HepG2 (cell line): ENCODE results near the gene KLC4. TPM values are rescaled to one million over a fixed set of nuclear protein-coding genes. Genes with fewer than 3 reads are reported as not detected.
A peak's percentile ranks its signal among the peaks of the same experiment; 100 is the strongest.

Experiments used
- AKAP8 ChIP-seq: sonication (generic); formaldehyde crosslinking; IDR thresholded peaks from 2 replicates; pipeline ENCODE4 v1.5.1; 2020; ENCODE audit warnings: mild to moderate bottlenecking, missing genetic modification reagents
- ATRX ChIP-seq: sonication (generic); formaldehyde crosslinking; IDR thresholded peaks from 2 replicates; pipeline ENCODE4 v1.4.0; 2020; ENCODE audit warnings: missing genetic modification reagents, borderline replicate concordance
- FOXC1 ChIP-seq: sonication (generic); formaldehyde crosslinking; IDR thresholded peaks from 2 replicates; pipeline ENCODE4 v1.8.0; 2022; ENCODE audit warnings: mild to moderate bottlenecking, missing genetic modification reagents, borderline replicate concordance
- KDM4B ChIP-seq: sonication (generic); formaldehyde crosslinking; IDR thresholded peaks from 2 replicates; pipeline ENCODE4 v1.4.0; 2020; ENCODE audit warnings: missing genetic modification reagents
- MEF2D ChIP-seq: sonication (generic); formaldehyde crosslinking; IDR thresholded peaks from 2 replicates; pipeline ENCODE4 v1.5.1; 2020; ENCODE audit warnings: mild to moderate bottlenecking, missing genetic modification reagents
- RAD51 ChIP-seq: fragments of 450-650 bp; IDR thresholded peaks from 2 replicates; pipeline ENCODE4 v1.6.1; 2016; ENCODE audit warnings: borderline replicate concordance
- SAP130 ChIP-seq: IDR thresholded peaks from 2 replicates; pipeline ENCODE4 v1.6.1; 2016; ENCODE audit warnings: low read depth
- SMARCE1 ChIP-seq: fragments of 450-650 bp; IDR thresholded peaks from 2 replicates; pipeline ENCODE4 v1.6.1; 2017; ENCODE audit warnings: borderline replicate concordance
- SUZ12 ChIP-seq: fragments of 150-350 bp; IDR thresholded peaks from 2 replicates; pipeline ENCODE4 v1.6.1; 2014; ENCODE audit warnings: low read depth, low read length
- TEAD3 ChIP-seq: optimal IDR thresholded peaks from 2 replicates; pipeline ENCODE3; 2016; ENCODE audit warnings: borderline replicate concordance
- XRCC5 ChIP-seq: fragments of 200-400 bp; formaldehyde crosslinking; optimal IDR thresholded peaks from 2 replicates; pipeline ENCODE3; 2017; ENCODE audit warnings: mild to moderate bottlenecking, low read length
- ZNF263 ChIP-seq: sonication (generic); formaldehyde crosslinking; IDR thresholded peaks from 2 replicates; pipeline ENCODE4 v1.4.0; 2020; ENCODE audit warnings: missing genetic modification reagents
- ZNF282 ChIP-seq: fragments of 450-650 bp; IDR thresholded peaks from 2 replicates; pipeline ENCODE4 v1.6.1; 2018; ENCODE audit not compliant: partially characterized antibody
- ZNF781 ChIP-seq: sonication (generic); formaldehyde crosslinking; IDR thresholded peaks from 2 replicates; pipeline ENCODE4 v1.5.1; 2020; ENCODE audit warnings: borderline replicate concordance, mild to moderate bottlenecking, missing genetic modification reagents; ENCODE audit errors: not compliant biosample characterization
- polyA plus RNA-seq, 8 experiments: library from polyadenylated mRNA; depleted of rRNA in 3 of 8; stranded (reverse) in 7 of 8; unstranded in 1 of 8; fragments of >200 nt; fragmentation: Illumina TruSeq in 4 of 8; extraction: Trizol in 4 of 8; gene quantifications; 2 replicates each; pipeline versions ENCODE4 v1.2.1 to v1.2.3, GENCODE V29; 2011 to 2016; ENCODE audit warnings: low read depth in 4 of 8, missing spikeins in 1 of 8, mixed read lengths in 1 of 8; ENCODE audit not compliant: insufficient read depth in 1 of 8
- total RNA-seq, 5 experiments: library from RNA; depleted of rRNA; stranded (reverse); fragments of >200 nt; fragmentation: Illumina TruSeq; extraction: Trizol; gene quantifications; 2 replicates each; pipeline ENCODE4 v1.2.3, GENCODE V29; 2016; ENCODE audit warnings: low read depth in 1 of 5
- TF ChIP-seq, protein P1 (sequence below): conservative IDR thresholded peaks from 2 replicates; pipeline ENCODE4 v1.6.1; 2018; ENCODE audit warnings: missing genetic modification reagents
- TF ChIP-seq, protein P2 (sequence below): sonication (generic); formaldehyde crosslinking; IDR thresholded peaks from 2 replicates; pipeline ENCODE4 v1.8.0; 2022; ENCODE audit warnings: mild to moderate bottlenecking, missing genetic modification reagents
- TF ChIP-seq, protein P3 (sequence below): sonication (generic); formaldehyde crosslinking; IDR thresholded peaks from 2 replicates; pipeline ENCODE4 v1.4.0; 2020; ENCODE audit warnings: mild to moderate bottlenecking, missing genetic modification reagents
- TF ChIP-seq, protein P4 (sequence below): sonication (generic); formaldehyde crosslinking; IDR thresholded peaks from 2 replicates; pipeline ENCODE4 v1.4.0; 2020; ENCODE audit warnings: missing genetic modification reagents
- TF ChIP-seq, protein P5 (sequence below): sonication (generic); formaldehyde crosslinking; IDR thresholded peaks from 2 replicates; pipeline ENCODE4 v1.4.0; 2020; ENCODE audit warnings: missing genetic modification reagents, borderline replicate concordance

Gene KLC4
- total and polyA plus RNA-seq, 2 of the 13 experiments (the other 11 are each of a cell fraction or from before 2014, with no cell fraction given), result 45.4 to 70.4 TPM

DNA sequence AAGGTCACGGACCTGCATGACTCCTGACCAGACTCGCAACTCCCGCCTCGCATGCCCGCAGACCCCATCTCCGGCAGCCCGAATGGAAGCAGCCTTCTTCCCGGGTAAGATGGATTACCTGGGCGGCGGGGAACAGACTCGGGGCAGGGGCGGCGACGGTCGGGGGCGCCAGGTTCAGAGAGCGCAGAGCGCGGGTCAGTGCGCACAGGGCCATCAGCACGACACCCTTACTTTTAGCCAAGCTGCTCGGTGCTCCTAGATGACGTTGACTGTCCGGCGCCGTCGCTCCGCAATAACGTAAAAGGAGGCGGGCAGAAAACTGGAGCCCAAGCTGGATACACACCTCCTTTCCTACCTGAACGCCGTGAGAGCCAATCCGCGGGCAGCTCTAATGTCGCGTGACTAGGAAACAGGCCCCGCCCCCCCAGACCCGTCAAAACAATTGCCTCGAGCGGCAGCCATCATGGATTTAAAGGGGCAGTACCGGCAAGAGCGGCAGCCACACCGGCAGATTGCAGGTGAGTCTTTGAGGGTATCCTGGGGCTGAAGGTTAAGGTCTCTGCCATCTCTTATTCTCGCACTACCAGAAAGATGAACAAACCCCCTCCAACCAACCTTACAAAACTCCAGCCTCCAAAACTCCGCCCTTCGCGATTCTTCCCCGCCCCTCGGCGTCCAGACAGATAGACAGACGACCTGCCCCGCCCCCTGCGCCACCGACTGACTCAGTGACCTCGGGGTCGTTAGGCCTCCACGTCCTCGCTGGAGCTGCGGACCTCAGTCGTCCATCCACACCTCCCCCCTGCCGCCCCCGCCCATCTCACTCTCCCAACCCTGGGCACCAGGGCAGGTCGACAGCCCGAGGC lies at the start of gene KLC4, which contains the start of gene MRPL2 (continued):
- TF ChIP-seq, protein P1, sequence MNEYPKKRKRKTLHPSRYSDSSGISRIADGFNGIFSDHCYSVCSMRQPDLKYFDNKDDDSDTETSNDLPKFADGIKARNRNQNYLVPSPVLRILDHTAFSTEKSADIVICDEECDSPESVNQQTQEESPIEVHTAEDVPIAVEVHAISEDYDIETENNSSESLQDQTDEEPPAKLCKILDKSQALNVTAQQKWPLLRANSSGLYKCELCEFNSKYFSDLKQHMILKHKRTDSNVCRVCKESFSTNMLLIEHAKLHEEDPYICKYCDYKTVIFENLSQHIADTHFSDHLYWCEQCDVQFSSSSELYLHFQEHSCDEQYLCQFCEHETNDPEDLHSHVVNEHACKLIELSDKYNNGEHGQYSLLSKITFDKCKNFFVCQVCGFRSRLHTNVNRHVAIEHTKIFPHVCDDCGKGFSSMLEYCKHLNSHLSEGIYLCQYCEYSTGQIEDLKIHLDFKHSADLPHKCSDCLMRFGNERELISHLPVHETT, result no peak
- TF ChIP-seq, protein P2, sequence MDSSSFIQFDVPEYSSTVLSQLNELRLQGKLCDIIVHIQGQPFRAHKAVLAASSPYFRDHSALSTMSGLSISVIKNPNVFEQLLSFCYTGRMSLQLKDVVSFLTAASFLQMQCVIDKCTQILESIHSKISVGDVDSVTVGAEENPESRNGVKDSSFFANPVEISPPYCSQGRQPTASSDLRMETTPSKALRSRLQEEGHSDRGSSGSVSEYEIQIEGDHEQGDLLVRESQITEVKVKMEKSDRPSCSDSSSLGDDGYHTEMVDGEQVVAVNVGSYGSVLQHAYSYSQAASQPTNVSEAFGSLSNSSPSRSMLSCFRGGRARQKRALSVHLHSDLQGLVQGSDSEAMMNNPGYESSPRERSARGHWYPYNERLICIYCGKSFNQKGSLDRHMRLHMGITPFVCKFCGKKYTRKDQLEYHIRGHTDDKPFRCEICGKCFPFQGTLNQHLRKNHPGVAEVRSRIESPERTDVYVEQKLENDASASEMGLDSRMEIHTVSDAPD (CRISPR knock-in tag), result no peak
- TF ChIP-seq SMARCE1 (no peak), AKAP8 (peak; percentile 52; the same call in 1 of the 2 replicates), ATRX (CRISPR knock-in tag) (no peak), ZNF282 (peak; percentile 59), KDM4B (CRISPR knock-in tag) (peak; percentile 27; the same call in 1 of the 2 replicates), TEAD3 (CRISPR knock-in tag) (peak; percentile 6), FOXC1 (CRISPR knock-in tag) (0 out of 2 replicates have a peak, but pooled peaks have one; percentile 32), ZNF781 (no peak), SAP130 (CRISPR knock-in tag) (peak; percentile 92), XRCC5 (peak; percentile 8), SUZ12 (no peak), RAD51 (no peak), MEF2D (CRISPR knock-in tag) (no peak), ZNF263 (CRISPR knock-in tag) (no peak)
- TF ChIP-seq, protein P3, sequence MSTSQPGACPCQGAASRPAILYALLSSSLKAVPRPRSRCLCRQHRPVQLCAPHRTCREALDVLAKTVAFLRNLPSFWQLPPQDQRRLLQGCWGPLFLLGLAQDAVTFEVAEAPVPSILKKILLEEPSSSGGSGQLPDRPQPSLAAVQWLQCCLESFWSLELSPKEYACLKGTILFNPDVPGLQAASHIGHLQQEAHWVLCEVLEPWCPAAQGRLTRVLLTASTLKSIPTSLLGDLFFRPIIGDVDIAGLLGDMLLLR (CRISPR knock-in tag), result peak; percentile 79
- TF ChIP-seq, protein P4, sequence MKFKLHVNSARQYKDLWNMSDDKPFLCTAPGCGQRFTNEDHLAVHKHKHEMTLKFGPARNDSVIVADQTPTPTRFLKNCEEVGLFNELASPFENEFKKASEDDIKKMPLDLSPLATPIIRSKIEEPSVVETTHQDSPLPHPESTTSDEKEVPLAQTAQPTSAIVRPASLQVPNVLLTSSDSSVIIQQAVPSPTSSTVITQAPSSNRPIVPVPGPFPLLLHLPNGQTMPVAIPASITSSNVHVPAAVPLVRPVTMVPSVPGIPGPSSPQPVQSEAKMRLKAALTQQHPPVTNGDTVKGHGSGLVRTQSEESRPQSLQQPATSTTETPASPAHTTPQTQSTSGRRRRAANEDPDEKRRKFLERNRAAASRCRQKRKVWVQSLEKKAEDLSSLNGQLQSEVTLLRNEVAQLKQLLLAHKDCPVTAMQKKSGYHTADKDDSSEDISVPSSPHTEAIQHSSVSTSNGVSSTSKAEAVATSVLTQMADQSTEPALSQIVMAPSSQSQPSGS (CRISPR knock-in tag), result peak; percentile 79
- TF ChIP-seq, protein P5, sequence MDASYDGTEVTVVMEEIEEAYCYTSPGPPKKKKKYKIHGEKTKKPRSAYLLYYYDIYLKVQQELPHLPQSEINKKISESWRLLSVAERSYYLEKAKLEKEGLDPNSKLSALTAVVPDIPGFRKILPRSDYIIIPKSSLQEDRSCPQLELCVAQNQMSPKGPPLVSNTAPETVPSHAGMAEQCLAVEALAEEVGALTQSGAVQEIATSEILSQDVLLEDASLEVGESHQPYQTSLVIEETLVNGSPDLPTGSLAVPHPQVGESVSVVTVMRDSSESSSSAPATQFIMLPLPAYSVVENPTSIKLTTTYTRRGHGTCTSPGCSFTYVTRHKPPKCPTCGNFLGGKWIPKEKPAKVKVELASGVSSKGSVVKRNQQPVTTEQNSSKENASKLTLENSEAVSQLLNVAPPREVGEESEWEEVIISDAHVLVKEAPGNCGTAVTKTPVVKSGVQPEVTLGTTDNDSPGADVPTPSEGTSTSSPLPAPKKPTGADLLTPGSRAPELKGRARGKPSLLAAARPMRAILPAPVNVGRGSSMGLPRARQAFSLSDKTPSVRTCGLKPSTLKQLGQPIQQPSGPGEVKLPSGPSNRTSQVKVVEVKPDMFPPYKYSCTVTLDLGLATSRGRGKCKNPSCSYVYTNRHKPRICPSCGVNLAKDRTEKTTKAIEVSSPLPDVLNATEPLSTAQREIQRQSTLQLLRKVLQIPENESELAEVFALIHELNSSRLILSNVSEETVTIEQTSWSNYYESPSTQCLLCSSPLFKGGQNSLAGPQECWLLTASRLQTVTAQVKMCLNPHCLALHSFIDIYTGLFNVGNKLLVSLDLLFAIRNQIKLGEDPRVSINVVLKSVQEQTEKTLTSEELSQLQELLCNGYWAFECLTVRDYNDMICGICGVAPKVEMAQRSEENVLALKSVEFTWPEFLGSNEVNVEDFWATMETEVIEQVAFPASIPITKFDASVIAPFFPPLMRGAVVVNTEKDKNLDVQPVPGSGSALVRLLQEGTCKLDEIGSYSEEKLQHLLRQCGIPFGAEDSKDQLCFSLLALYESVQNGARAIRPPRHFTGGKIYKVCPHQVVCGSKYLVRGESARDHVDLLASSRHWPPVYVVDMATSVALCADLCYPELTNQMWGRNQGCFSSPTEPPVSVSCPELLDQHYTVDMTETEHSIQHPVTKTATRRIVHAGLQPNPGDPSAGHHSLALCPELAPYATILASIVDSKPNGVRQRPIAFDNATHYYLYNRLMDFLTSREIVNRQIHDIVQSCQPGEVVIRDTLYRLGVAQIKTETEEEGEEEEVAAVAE (CRISPR knock-in tag), result peak; percentile 57; the same call in 1 of the 2 replicates
